GM12878 (cell line): Measurements from ENCODE around the gene OPCML. TPM values are rescaled to one million over a fixed set of nuclear protein-coding genes. Genes with fewer than 3 reads are reported as not detected.

Experiments
- ATAC-seq: fragments of 200-7000 bp; cut with Tn5 transposase; 3 replicates; pipeline ENCODE4 v1.9.1; 2020; ENCODE audit warnings: mild to moderate bottlenecking, moderate library complexity
- BruUV-seq: library from RNA; stranded (reverse); fragments of 400-500 nt; replicated peaks from 2 replicates; lab custom pipeline; 2021; lab: Mats Ljungman, UMichigan
- CTCF ChIA-PET: fragments of 300-600 bp; sonication (Branson Sonifier 250); formaldehyde crosslinking; extraction: SDS; loops from one replicate; lab custom pipeline; 2021; ENCODE audit warnings: inconsistent platforms; lab: Yijun Ruan, JAX
- POLR2A ChIA-PET: fragments of 350-600 bp; formaldehyde crosslinking; extraction: SDS; loops from one replicate; lab custom pipeline; 2021; ENCODE audit warnings: inconsistent platforms; lab: Charles Lee
- RAD21 ChIA-PET: fragments of 300-600 bp; sonication (Branson Sonifier 250); formaldehyde crosslinking; loops from one replicate; lab custom pipeline; 2023; ENCODE audit warnings: antibody characterized with exemption; ENCODE audit not compliant: unreplicated experiment; lab: Charles Lee
- SMC1A ChIA-PET: fragments of 300-600 bp; sonication (Branson Sonifier 250); formaldehyde crosslinking; loops from one replicate; lab custom pipeline; 2023; ENCODE audit not compliant: unreplicated experiment, uncharacterized antibody; lab: Charles Lee
- DNase-seq: peaks from one replicate; pipeline ENCODE4 v3.0.0-alpha.2; 2011; ENCODE audit warnings: low read depth, low spot score
- FAIRE-seq: peaks from 3 replicates; lab custom pipeline; 2011; peaks lifted over from hg19 to GRCh38; lab: Jason Lieb, UNC
- H2AFZ ChIP-seq: 2 replicates; pipeline ENCODE4 v1.6.0; 2011; ENCODE audit warnings: low read depth, low read length, control low read depth; ENCODE audit not compliant: control insufficient read depth
- H3K27ac ChIP-seq: 2 replicates; pipeline ENCODE4 v1.5.1; 2011; ENCODE audit warnings: control low read depth; ENCODE audit not compliant: control insufficient read depth, insufficient read depth
- H3K27me3 ChIP-seq, 2 experiments: replicated peaks in 1 of 2; 2 replicates each; pipeline versions ENCODE4 v1.6.0 to v1.6.1; 2011; ENCODE audit warnings: low read length in 1 of 2; ENCODE audit not compliant: control insufficient read depth in 2 of 2, insufficient read depth in 2 of 2
- H3K36me3 ChIP-seq, 2 experiments: 2 replicates each; pipeline ENCODE4 v1.5.1; 2011; ENCODE audit warnings: low read length in 1 of 2; ENCODE audit not compliant: control insufficient read depth in 2 of 2, insufficient read depth in 2 of 2
- H3K4me1 ChIP-seq: 2 replicates; pipeline ENCODE4 v1.6.1; 2011; ENCODE audit warnings: mild to moderate bottlenecking, low read length, moderate library complexity, mixed read lengths; ENCODE audit not compliant: control insufficient read depth, insufficient read depth
- H3K4me2 ChIP-seq: 2 replicates; pipeline ENCODE4 v1.6.0; 2011; ENCODE audit warnings: control low read depth; ENCODE audit not compliant: control insufficient read depth, insufficient read depth
- H3K4me3 ChIP-seq: fragments of 200-600 bp; sonication (generic); 2 replicates; pipeline ENCODE4 v1.5.1; 2016
- H3K79me2 ChIP-seq: 2 replicates; pipeline ENCODE4 v1.6.0; 2011; ENCODE audit warnings: low read length; ENCODE audit not compliant: control insufficient read depth, insufficient read depth
- H3K9ac ChIP-seq: 2 replicates; pipeline ENCODE4 v1.8.0; 2011; ENCODE audit warnings: low read length, control low read depth, mixed read lengths; ENCODE audit not compliant: control insufficient read depth, insufficient read depth
- H3K9me3 ChIP-seq: replicated peaks from 3 replicates; pipeline ENCODE4 v1.5.1; 2011; ENCODE audit warnings: mild to moderate bottlenecking, low read length; ENCODE audit not compliant: control insufficient read depth, insufficient read depth
- H4K20me1 ChIP-seq: 2 replicates; pipeline ENCODE4 v1.6.0; 2011; ENCODE audit not compliant: control insufficient read depth, insufficient read depth
- CHD1 ChIP-seq: IDR thresholded peaks from 2 replicates; pipeline ENCODE4 v1.6.1; 2012; ENCODE audit warnings: low read depth, low read length, improper control_type of control experiment
- CHD2 ChIP-seq: IDR thresholded peaks from 2 replicates; pipeline ENCODE4 v1.6.1; 2011; ENCODE audit warnings: low read depth, low read length, improper control_type of control experiment, borderline replicate concordance
- HDGF ChIP-seq: fragments of 450-650 bp; IDR thresholded peaks from 2 replicates; pipeline ENCODE4 v1.6.1; 2016; ENCODE audit warnings: antibody characterized with exemption
- IRF3 ChIP-seq: fragments of 450-650 bp; IDR thresholded peaks from 2 replicates; pipeline ENCODE4 v1.6.1; 2014; ENCODE audit warnings: mild to moderate bottlenecking
- JUND ChIP-seq: IDR thresholded peaks from 2 replicates; pipeline ENCODE4 v1.6.1; 2012; ENCODE audit warnings: low read depth, mild to moderate bottlenecking, low read length, improper control_type of control experiment, moderate library complexity
- MEF2A ChIP-seq: IDR thresholded peaks from 2 replicates; pipeline ENCODE4 v1.6.1; 2011; ENCODE audit warnings: low read depth, mild to moderate bottlenecking, low read length, moderate library complexity; ENCODE audit not compliant: insufficient read depth
- PBX3 ChIP-seq: IDR thresholded peaks from 2 replicates; pipeline ENCODE4 v1.6.1; 2011; ENCODE audit warnings: mild to moderate bottlenecking, low read depth, low read length, moderate library complexity; ENCODE audit not compliant: insufficient replicate concordance
- POLR2A ChIP-seq: IDR thresholded peaks from 2 replicates; pipeline ENCODE4 v1.6.1; 2011; ENCODE audit warnings: low read depth, mild to moderate bottlenecking, low read length
- RAD51 ChIP-seq: fragments of 450-650 bp; IDR thresholded peaks from 2 replicates; pipeline ENCODE4 v1.6.1; 2016; ENCODE audit warnings: moderate library complexity, mild to moderate bottlenecking, inconsistent platforms
- RFX5 ChIP-seq: IDR thresholded peaks from 2 replicates; pipeline ENCODE4 v1.6.1; 2011; ENCODE audit warnings: low read depth, low read length, improper control_type of control experiment
- SMARCA5 ChIP-seq: fragments of 450-650 bp; IDR thresholded peaks from 2 replicates; pipeline ENCODE4 v1.6.1; 2017; ENCODE audit warnings: mild to moderate bottlenecking
- SREBF2 ChIP-seq: IDR thresholded peaks from 2 replicates; pipeline ENCODE4 v1.6.1; 2012; ENCODE audit warnings: mild to moderate bottlenecking, low read length
- TBL1XR1 ChIP-seq: IDR thresholded peaks from 2 replicates; pipeline ENCODE4 v1.6.1; 2012; ENCODE audit warnings: low read depth, low read length, improper control_type of control experiment
- WRNIP1 ChIP-seq: IDR thresholded peaks from 2 replicates; pipeline ENCODE4 v1.6.1; 2011; ENCODE audit warnings: low read depth, low read length, improper control_type of control experiment, borderline replicate concordance
- ZBED1 ChIP-seq: IDR thresholded peaks from 2 replicates; pipeline ENCODE4 v1.6.1; 2016; ENCODE audit warnings: borderline replicate concordance
- ZNF217 ChIP-seq: fragments of 450-650 bp; IDR thresholded peaks from 2 replicates; pipeline ENCODE4 v1.6.1; 2017; ENCODE audit warnings: antibody characterized with exemption, mild to moderate bottlenecking
- ZNF24 ChIP-seq: fragments of 450-650 bp; IDR thresholded peaks from 2 replicates; pipeline ENCODE4 v1.6.1; 2017; ENCODE audit warnings: antibody characterized with exemption, mild to moderate bottlenecking
- ZNF592 ChIP-seq: fragments of 450-650 bp; IDR thresholded peaks from 2 replicates; pipeline ENCODE4 v1.6.1; 2017; ENCODE audit warnings: mild to moderate bottlenecking, moderate library complexity
- WGBS: methylation state at CpG from one replicate; pipeline ENCODE4 v1.1.6; 2016; ENCODE audit warnings: low lambda C conversion rate; ENCODE audit not compliant: insufficient replicate concordance, insufficient coverage; ENCODE audit errors: missing lambda C conversion rate; 5-methylcytosine and 5-hydroxymethylcytosine counted together
- in situ Hi-C: fragments of 300-500 bp; cut with MboI; formaldehyde crosslinking; loops from 9 replicates; pipeline ENCODE4 v1.14.3; 2018; ENCODE audit warnings: mixed read lengths
- intact Hi-C: fragments of 100-400 bp; cut with micrococcal nuclease; formaldehyde crosslinking; loops from one replicate; pipeline ENCODE4 v1.14.2; 2022; ENCODE audit not compliant: unreplicated experiment
- polyA plus RNA-seq, 11 experiments: library from polyadenylated mRNA; depleted of rRNA in 4 of 11; unstranded in 6 of 11; stranded (reverse) in 5 of 11; fragments of >200 nt; fragmentation: Nextera tagmentation in 4 of 11; fragmentation: Illumina TruSeq in 1 of 11; extraction: Ambion mirVana in 4 of 11; extraction: Trizol in 1 of 11; gene quantifications; 1 replicate in 1 of 11; 2 replicates in 10 of 11; pipeline versions ENCODE4 v1.2.1 to v1.2.3, GENCODE V29; 2011 to 2016; ENCODE audit warnings: inconsistent platforms in 2 of 11, missing spikeins in 2 of 11, low read depth in 1 of 11
- total RNA-seq, 4 experiments: library from RNA; depleted of rRNA in 3 of 4; stranded (reverse); fragments of >200 nt in 3 of 4; fragmentation: Illumina TruSeq in 1 of 4; extraction: Trizol in 1 of 4; gene quantifications; 2 replicates each; pipeline versions ENCODE4 v1.2.1 to v1.2.3, GENCODE V29; 2013 to 2021

OPCML gene
- total and polyA plus RNA-seq, 10 of the 15 experiments (the other 5 are each of a cell fraction or from before 2014, with no cell fraction given) = 0.84 TPM; not detected in 9

- TF ChIP-seq PBX3 (no peak), HDGF (no peak), RFX5 (no peak), RAD51 (no peak), MEF2A (no peak), CHD2 (no peak), JUND (no peak), SREBF2 (no peak), TBL1XR1 (no peak)
Measured at GRCh38 chr11:132563050-132563449, 969.3 kb downstream of the OPCML start (continued).

DNA sequence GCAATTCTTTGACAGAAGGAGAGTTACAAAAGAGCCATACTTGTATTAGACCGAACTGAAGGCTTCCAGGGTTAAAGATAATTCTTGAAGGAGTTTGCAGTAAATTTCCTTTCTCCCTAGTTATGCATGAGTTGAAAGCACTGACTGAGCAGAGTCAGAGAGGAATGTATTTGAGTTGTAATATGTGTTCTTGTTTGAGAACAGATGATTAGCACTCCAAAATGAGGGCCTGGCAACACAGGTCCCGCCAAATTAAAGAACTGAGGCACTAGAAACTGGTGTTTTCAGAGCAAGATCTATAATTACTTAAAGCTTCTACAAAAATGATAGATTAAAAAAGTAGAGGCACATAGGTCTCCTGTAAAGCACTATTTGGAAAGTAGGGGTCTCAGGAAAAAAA is 970.4 kb downstream of the OPCML start:
- no peak overlapping the region for H3K4me2 ChIP-seq
- no peaks in the 10 kb centered on the region for H3K9me3 ChIP-seq
- DNase-seq (no peak), ATAC-seq (no peak), FAIRE-seq (no peak)
- no peaks in the 10 kb centered on the region for H3K79me2 ChIP-seq
- H3K27me3 ChIP-seq = no peaks in the 10 kb centered on the region
- no peak overlapping the region for H2AFZ ChIP-seq
- no peaks in the 10 kb centered on the region for H3K4me1 ChIP-seq
- POLR2A ChIA-PET = no interaction called here
- no peak overlapping the region for H3K27ac ChIP-seq
- no peaks in the 10 kb centered on the region for H4K20me1 ChIP-seq
- no TSS peak for BruUV-seq
- H3K36me3 ChIP-seq = no peaks in the 10 kb centered on the region
- H3K4me3 ChIP-seq = no peak overlapping the region
- SMC1A ChIA-PET = no interaction called here
- 0% methylated on average over 2 of the region's 2 CpGs for WGBS
- H3K9ac ChIP-seq = no peak overlapping the region
- RAD21 ChIA-PET = no interaction called here
- TF ChIP-seq WRNIP1 (no peak), ZNF592 (no peak), ZNF217 (no peak), ZBED1 (no peak), POLR2A (no peak), SMARCA5 (no peak), CHD1 (no peak), ZNF24 (no peak), IRF3 (no peak)
- CTCF ChIA-PET = interaction anchor here (0.7 kb wide), 1 partner anchor 17 kb away, joined by 6 read pairs; no protein-coding TSS in a partner anchor
- in situ Hi-C loops = no loop called here
- intact Hi-C loops = no loop called here
